GM13977 (cell line): ENCODE data around the gene ZMIZ1.

Experiments
- DNase-seq: peaks from one replicate; pipeline ENCODE4 v3.0.0; 2012; ENCODE audit warnings: low spot score
- in situ Hi-C: fragments of 300-500 bp; cut with MboI; formaldehyde crosslinking; loops from one replicate; pipeline ENCODE4 v1.12.0; 2022; ENCODE audit warnings: low sequenced_read_pairs, low pct_unique_long_range_greater_than_20kb, mixed read lengths, inconsistent platforms; ENCODE audit not compliant: unreplicated experiment
- TF ChIP-seq, protein P1 (sequence below): IDR thresholded peaks from 2 replicates; pipeline ENCODE4 v1.5.1; 2012; ENCODE audit warnings: mild to moderate bottlenecking, control low read depth; ENCODE audit not compliant: insufficient read depth; ENCODE audit errors: extremely low read depth, missing control alignments

Gene ZMIZ1

DNA sequence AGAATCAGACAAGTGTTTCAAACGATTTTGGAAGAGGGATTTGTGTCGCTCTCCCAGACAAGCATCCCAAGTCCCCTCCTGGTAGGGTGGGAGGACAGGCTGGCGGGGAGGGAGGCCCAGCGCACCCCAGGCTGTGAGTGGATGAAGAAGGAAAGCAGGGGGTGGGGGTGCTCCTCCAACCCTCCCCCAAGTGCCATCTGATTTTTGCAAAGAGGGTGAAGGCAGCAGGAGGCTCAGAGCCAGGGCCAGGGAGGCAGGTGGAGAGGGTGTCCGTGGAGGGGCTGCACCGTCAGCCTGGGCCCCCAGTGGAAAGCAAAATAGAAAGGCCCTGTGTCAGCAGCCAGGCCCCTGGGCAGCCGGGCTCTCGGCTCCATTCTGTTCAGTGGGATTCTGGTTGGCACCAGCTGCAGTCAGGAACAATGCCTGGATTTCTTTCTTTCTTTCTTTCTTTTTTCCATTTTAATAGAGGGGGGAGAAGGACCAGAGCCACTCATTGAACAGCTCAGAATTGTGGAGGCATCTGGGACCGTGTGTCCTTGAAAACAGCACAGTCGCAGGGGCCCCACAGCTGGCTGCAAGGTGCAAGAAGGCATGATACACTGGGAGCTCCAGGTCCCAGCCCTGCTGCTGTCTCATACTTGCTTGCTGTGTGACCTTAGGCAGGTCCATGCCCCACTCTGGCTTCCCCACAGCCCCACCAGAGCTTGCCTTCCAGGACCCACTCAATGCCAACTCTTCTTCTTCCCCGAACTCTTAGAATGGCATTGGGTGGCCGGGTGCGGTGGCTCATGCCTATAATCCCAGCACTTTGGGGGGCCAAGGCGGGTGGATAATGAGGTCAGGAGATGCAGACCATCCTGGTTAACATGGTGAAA, 7.1 kb upstream of the ZMIZ1 start:
- TF ChIP-seq, protein P1, sequence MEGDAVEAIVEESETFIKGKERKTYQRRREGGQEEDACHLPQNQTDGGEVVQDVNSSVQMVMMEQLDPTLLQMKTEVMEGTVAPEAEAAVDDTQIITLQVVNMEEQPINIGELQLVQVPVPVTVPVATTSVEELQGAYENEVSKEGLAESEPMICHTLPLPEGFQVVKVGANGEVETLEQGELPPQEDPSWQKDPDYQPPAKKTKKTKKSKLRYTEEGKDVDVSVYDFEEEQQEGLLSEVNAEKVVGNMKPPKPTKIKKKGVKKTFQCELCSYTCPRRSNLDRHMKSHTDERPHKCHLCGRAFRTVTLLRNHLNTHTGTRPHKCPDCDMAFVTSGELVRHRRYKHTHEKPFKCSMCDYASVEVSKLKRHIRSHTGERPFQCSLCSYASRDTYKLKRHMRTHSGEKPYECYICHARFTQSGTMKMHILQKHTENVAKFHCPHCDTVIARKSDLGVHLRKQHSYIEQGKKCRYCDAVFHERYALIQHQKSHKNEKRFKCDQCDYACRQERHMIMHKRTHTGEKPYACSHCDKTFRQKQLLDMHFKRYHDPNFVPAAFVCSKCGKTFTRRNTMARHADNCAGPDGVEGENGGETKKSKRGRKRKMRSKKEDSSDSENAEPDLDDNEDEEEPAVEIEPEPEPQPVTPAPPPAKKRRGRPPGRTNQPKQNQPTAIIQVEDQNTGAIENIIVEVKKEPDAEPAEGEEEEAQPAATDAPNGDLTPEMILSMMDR: no peak
- in situ Hi-C loops: no loop called here
- DNase-seq: no peak

DNA sequence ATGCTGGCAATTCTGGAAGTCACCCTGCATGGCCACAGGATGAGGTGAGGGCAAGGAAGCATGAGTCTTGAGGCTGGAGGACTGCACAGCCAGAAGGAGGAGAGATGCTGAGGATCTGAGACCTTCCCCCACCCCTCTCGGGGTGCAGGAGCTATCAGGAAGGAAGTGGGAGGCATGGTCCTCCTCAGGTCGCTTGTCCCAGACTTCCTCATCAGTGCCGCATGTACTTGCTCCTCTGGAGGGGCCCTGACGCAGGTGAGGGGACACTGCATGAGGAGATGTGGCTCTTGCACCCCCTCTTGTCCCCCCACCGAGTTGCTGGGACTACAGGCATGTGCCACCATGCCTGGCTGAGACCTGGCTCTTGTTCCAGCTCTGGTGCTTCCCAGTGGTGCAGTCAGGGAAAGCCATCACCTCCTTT, 5.7 kb upstream of the ZMIZ1 start:
- in situ Hi-C loops: no loop called here
- no peak for DNase-seq
- TF ChIP-seq, protein P1: no peak

DNA sequence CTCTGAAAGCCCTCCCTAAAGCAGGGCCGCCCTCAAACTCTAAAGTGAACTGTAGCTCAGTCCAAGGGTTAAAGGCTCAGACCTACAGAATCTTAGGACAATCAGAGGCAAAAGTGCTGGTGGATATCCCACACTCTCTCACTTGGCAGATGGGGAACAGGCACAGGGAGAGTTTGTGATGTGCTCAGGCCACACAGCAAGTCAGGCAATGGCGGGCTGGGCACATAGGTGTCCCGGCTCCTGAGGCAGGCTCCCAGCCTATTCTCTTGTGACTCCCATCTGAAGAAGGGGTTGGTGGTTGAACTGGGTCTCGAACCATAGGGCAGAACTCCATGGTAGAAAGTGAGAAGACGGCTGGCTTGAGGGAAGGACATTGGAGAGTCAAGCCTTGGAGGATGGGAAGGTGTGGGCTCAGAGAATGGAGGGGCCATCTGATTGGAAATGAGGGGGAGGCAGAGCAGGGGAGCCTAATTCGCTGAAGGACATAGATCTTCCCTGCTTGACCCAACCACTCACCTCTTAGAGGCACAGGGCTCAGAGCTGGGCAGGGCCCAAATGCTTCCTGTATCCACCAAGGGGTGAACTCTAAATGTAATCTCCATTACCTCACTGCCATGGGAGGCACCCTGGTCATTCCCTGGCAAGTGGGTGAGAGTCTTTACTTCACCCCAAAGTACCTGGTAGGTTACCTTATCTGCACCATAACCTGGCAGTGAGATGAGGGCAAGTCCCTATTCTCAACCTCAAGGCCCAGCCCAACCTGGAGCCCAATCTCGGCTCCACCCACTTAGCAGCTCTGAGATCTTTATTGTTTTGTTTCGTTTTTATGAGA, 4.9 kb upstream of the ZMIZ1 start:
- no peak for DNase-seq
- in situ Hi-C loops: no loop called here
- TF ChIP-seq, protein P1: no peak

DNA sequence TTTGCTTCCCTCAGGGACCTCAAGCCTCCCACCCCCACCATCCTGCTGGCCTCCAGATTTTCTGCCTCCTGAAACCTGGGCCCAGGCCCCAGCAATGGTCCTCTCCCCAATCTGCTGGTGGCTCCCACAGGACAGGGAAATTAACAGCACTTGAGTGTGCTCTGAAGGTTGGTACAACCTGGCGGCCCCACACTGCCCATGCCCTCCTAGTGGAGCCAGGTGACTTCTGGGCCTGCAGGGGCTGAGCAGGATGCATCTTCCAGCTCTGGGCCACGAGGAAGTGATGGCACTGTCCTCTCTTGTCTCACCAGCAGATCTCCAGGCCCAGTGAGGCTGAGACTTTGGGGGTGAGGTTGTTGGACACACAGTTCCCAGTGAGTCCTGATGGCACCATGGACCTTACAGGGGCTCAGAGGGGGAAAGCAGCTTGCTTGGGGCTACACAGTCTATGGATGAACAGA, 3.6 kb upstream of the ZMIZ1 start:
- DNase-seq: no peak
- TF ChIP-seq, protein P1: no peak
- in situ Hi-C loops: no loop called here

DNA sequence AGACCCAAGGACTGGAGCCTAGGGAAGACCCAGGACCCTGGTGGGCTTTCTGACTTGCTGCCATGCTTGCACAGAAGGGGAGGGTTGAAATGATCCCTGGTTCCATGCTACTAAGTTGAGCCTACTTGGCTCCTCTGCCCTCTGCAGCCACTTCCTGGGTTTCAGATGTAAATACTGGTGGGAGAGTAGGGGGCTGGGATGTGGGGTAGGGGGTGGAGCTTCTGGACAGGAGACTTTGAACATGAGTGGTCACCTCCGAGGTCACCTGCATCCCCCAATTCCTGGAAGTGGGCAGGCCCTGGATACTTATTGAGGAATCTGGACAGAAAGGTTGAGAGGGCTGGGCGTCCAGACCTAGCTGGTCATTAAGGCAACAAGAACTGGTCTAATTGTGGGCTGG, 2.9 kb upstream of the ZMIZ1 start:
- TF ChIP-seq, protein P1: no peak
- in situ Hi-C loops: no loop called here
- DNase-seq: no peak

DNA sequence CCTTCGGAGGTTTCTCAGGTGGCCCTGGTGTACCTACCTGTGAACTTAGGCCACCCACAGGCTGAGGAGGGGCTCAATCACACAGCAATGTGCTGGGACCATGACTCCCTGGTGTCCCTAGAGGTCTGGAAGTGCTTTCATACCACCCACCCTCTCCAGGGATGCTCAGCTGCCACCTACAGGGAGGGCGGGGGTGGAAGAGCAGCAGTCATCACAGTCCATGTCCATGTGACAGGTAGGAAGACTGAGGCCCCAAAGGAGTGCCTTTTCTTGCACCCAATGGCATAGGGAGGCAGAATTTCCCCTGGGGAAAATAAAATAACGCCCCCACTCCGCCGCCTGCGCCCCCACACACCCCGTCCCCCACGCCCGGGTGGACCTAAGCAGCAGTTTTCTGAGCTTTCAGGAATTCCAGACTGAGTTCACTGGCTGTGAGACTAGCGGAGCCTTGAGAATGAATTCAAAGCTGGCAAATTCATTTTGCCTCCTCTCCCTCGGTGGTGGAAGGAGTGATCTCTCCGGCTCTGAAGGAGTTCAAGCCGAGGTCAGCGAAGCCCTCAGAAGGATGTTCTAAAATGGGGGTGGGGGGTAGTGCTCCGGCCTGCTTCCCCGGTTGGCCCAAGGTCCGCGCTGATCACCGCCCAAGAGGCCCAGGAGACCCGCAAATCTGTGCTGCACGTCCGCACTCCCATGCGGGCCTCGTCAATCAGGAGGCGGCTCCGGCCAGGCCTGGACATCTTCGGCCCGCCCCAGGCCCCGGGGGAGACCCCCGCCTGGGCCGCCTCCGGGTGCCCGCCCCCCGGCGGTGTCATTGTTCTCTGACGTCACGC, 2.1 kb upstream of the ZMIZ1 start:
- TF ChIP-seq, protein P1: no peak
- in situ Hi-C loops: no loop called here
- DNase-seq: peak; percentile 83
